Body of pancreas (tissue), 4 donors: ENCODE results near the gene TMEM89.

ENCODE experiments used
- POLR2A ChIP-seq, 3 donors: fragments of 450-650 bp; IDR thresholded peaks; one replicate each; pipeline ENCODE4 v1.6.1; 2016; ENCODE audit warnings: antibody characterized with exemption in 3 of 3, mild to moderate bottlenecking in 2 of 3
- TF ChIP-seq, protein P1 (sequence below), 7 experiments: fragments of 450-650 bp in 4 of 7; fragments of 200-600 bp in 3 of 7; sonication (generic) in 3 of 7; IDR thresholded peaks; one replicate each; pipeline ENCODE4 v1.5.1; 2016 to 2019; ENCODE audit warnings: antibody characterized with exemption in 7 of 7

DNA sequence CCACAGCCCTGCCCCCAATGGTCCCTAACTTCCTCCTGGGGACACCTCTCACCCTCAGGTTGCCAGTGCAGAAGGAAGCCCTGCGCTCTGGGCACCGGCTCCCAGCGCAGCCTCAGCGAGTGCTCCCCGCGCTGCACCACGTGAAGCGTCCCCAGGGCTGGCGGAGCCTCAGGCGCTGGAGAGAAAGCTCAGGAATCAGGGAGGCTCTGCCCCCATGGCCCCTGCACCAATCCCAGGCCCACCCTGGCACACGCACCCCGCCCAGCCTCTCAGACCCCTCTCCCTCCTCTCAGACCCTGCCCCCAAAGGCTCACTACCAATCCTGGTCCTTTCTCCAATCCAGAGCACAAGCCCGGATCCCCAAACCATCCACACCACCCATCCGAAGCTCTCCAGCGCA, 33.3 kb downstream of the TMEM89 start:
- TF ChIP-seq, protein P1, sequence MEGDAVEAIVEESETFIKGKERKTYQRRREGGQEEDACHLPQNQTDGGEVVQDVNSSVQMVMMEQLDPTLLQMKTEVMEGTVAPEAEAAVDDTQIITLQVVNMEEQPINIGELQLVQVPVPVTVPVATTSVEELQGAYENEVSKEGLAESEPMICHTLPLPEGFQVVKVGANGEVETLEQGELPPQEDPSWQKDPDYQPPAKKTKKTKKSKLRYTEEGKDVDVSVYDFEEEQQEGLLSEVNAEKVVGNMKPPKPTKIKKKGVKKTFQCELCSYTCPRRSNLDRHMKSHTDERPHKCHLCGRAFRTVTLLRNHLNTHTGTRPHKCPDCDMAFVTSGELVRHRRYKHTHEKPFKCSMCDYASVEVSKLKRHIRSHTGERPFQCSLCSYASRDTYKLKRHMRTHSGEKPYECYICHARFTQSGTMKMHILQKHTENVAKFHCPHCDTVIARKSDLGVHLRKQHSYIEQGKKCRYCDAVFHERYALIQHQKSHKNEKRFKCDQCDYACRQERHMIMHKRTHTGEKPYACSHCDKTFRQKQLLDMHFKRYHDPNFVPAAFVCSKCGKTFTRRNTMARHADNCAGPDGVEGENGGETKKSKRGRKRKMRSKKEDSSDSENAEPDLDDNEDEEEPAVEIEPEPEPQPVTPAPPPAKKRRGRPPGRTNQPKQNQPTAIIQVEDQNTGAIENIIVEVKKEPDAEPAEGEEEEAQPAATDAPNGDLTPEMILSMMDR (IDR thresholded peaks at IDR 0.05) = no peak
- no peak for TF ChIP-seq POLR2A (IDR thresholded peaks at IDR 0.05)
